Transverse colon (tissue), 4 donors: ENCODE results near the gene TRAF2. TPM values are rescaled to one million over a fixed set of nuclear protein-coding genes. Genes with fewer than 3 reads are reported as not detected.

Experiments
- DNase-seq: peaks from one replicate; pipeline ENCODE4 v3.0.0-alpha.2; 2019
- H3K27ac ChIP-seq, 4 donors: fragments of 200-600 bp; sonication (generic); 2 replicates each; pipeline ENCODE4 v1.5.1; 2016 to 2018; ENCODE audit warnings: inconsistent platforms in 4 of 4
- H3K27me3 ChIP-seq: fragments of 200-600 bp; sonication (generic); 2 replicates; pipeline ENCODE4 v1.5.1; 2017; ENCODE audit warnings: inconsistent platforms
- H3K36me3 ChIP-seq, 4 donors: fragments of 200-600 bp; sonication (generic); 2 replicates each; pipeline ENCODE4 v1.5.1; 2017 to 2019; ENCODE audit warnings: inconsistent platforms in 4 of 4
- H3K4me1 ChIP-seq, 4 donors: fragments of 200-600 bp; sonication (generic); 2 replicates each; pipeline ENCODE4 v1.5.1; 2017 to 2020; ENCODE audit warnings: inconsistent platforms in 4 of 4
- H3K4me3 ChIP-seq, 4 donors: fragments of 200-600 bp; sonication (generic); 1 replicate in 1 of 4; 2 replicates in 3 of 4; pipeline versions ENCODE4 v1.5.1 to v1.6.1; 2017 to 2019; ENCODE audit warnings: inconsistent platforms in 4 of 4
- H3K9me3 ChIP-seq, 2 donors: fragments of 200-600 bp; sonication (generic); 2 replicates each; pipeline ENCODE4 v1.5.1; 2017 to 2019; ENCODE audit warnings: inconsistent platforms in 2 of 2
- EP300 ChIP-seq: sonication (generic); formaldehyde crosslinking; IDR thresholded peaks from one replicate; pipeline ENCODE4 v1.6.1; 2017; ENCODE audit warnings: antibody characterized with exemption, low read depth
- POLR2A ChIP-seq: fragments of 450-650 bp; IDR thresholded peaks from one replicate; pipeline ENCODE4 v1.6.1; 2016; ENCODE audit warnings: antibody characterized with exemption, mild to moderate bottlenecking, moderate library complexity
- POLR2AphosphoS5 ChIP-seq, 3 donors: sonication (generic); formaldehyde crosslinking; IDR thresholded peaks; one replicate each; pipeline ENCODE4 v1.6.1; 2016; ENCODE audit warnings: antibody characterized with exemption in 3 of 3
- WGBS, 2 donors: methylation state at CpG; one replicate each; pipeline ENCODE4 v1.1.5; 2018; ENCODE audit warnings: low coverage in 1 of 2; 5-methylcytosine and 5-hydroxymethylcytosine counted together
- in situ Hi-C, 4 donors: fragments of 200-750 bp; cut with MboI; loops; one replicate each; pipeline versions ENCODE4 v1.15.0 to v1.15.1; 2017; ENCODE audit warnings: low sequenced_read_pairs in 3 of 4, low pct_ligation_motif_present in 1 of 4, low pct_unique_long_range_greater_than_20kb in 1 of 4
- intact Hi-C: fragments of 100-400 bp; cut with DNase I; formaldehyde crosslinking; loops from one replicate; pipeline ENCODE4 v1.15.1; 2023; ENCODE audit warnings: low total_unique reads
- total RNA-seq, 4 donors: library from RNA; depleted of rRNA; stranded (reverse); fragments of >200 nt; gene quantifications; one replicate each; pipeline ENCODE4 v1.1.0, GENCODE V29; 2016
- TF ChIP-seq, protein P1 (sequence below), 5 experiments: fragments of 200-600 bp in 3 of 5; fragments of 450-650 bp in 2 of 5; sonication (generic) in 3 of 5; IDR thresholded peaks; 1 replicate in 2 of 5; 2 replicates in 3 of 5; pipeline ENCODE4 v1.5.1; 2016 to 2017; ENCODE audit warnings: antibody characterized with exemption in 5 of 5, inconsistent platforms in 3 of 5, mild to moderate bottlenecking in 2 of 5, moderate library complexity in 1 of 5

TRAF2 gene
- total RNA-seq, 4 donors from 2014 or later: 12.5 to 60.6 (median 13.8) TPM

DNA sequence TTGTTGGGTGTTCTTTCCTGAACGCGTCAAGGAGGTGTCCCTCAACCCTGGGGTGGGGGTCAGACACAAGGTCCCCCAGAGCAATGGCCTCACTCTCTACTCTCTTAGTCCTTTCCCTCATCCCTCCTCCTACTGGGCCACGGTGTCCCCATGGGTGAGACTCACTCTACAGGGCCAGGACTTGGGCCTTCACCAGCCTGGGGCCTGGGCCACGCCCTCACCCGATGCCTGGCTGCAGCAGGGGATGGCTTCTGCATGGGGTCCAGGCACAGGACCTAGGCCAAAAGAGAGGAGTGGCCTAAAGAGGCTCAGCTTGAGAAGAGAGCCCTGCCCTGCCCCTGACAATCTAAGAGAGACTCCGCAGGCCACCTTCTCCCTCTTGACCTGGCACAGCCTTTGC lies 71.6 kb downstream of the TRAF2 start:
- H3K27ac ChIP-seq: no peak overlapping the region
- TF ChIP-seq POLR2A: no peak
- no peak for TF ChIP-seq EP300
- no peak for TF ChIP-seq POLR2AphosphoS5 (IDR thresholded peaks at IDR 0.05)
- TF ChIP-seq, protein P1, sequence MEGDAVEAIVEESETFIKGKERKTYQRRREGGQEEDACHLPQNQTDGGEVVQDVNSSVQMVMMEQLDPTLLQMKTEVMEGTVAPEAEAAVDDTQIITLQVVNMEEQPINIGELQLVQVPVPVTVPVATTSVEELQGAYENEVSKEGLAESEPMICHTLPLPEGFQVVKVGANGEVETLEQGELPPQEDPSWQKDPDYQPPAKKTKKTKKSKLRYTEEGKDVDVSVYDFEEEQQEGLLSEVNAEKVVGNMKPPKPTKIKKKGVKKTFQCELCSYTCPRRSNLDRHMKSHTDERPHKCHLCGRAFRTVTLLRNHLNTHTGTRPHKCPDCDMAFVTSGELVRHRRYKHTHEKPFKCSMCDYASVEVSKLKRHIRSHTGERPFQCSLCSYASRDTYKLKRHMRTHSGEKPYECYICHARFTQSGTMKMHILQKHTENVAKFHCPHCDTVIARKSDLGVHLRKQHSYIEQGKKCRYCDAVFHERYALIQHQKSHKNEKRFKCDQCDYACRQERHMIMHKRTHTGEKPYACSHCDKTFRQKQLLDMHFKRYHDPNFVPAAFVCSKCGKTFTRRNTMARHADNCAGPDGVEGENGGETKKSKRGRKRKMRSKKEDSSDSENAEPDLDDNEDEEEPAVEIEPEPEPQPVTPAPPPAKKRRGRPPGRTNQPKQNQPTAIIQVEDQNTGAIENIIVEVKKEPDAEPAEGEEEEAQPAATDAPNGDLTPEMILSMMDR (IDR thresholded peaks at IDR 0.05): no peak
- DNase-seq: no peak
- no peaks in the 10 kb centered on the region for H3K27me3 ChIP-seq
- H3K4me1 ChIP-seq: no peaks in the 10 kb centered on the region
- intact Hi-C loops (no loop called here), in situ Hi-C loops (no loop called here)
- H3K4me3 ChIP-seq: no peak overlapping the region
- WGBS, 2 donors: 91% methylated on average over 6 of the region's 6 CpGs; no CpG with 5 or more reads in 1 of the 2 donors
- no peaks in the 10 kb centered on the region for H3K9me3 ChIP-seq
- H3K36me3 ChIP-seq: no peaks in the 10 kb centered on the region

- Histone ChIP-seq H3K4me3 (no peak overlapping the region), H3K36me3 (no peaks in the 10 kb centered on the region), H3K4me1 (no peaks in the 10 kb centered on the region), H3K9me3 (no peaks in the 10 kb centered on the region), H3K27ac (no peak overlapping the region), H3K27me3 (no peaks in the 10 kb centered on the region)
- intact Hi-C loops: no loop called here
- WGBS, 2 donors: 86% methylated on average over 7 of the region's 7 CpGs; no CpG with 5 or more reads in 1 of the 2 donors
- no peak for DNase-seq
- TF ChIP-seq EP300 (no peak), POLR2AphosphoS5 (IDR thresholded peaks at IDR 0.05) (no peak)
- TF ChIP-seq, protein P1 (IDR thresholded peaks at IDR 0.05): no peak
- in situ Hi-C loops: no loop called here
Observed at GRCh38 chr9:136958473-136958872, 72.2 kb downstream of the TRAF2 start.

GRCh38 chr9:136958898-136959850 lies 72.9 kb downstream of the TRAF2 start:
- in situ Hi-C loops: no loop called here
- TF ChIP-seq EP300: no peak
- TF ChIP-seq, protein P1 (IDR thresholded peaks at IDR 0.05): no peak
- no peak for TF ChIP-seq POLR2A
- TF ChIP-seq POLR2AphosphoS5 (IDR thresholded peaks at IDR 0.05): no peak

GRCh38 chr9:136960212-136960937 lies 74.1 kb downstream of the TRAF2 start:
- in situ Hi-C loops: no loop called here
- 36 to 80% methylated on average over 7 to 13 of the region's 19 CpGs for WGBS, 2 donors
- H3K36me3 ChIP-seq: no peaks in the 10 kb centered on the region
- H3K4me1 ChIP-seq: peaks cover 0 to 10% (median 8%) of the 10 kb centered on the region in 4 donors
- TF ChIP-seq POLR2AphosphoS5 (IDR thresholded peaks at IDR 0.05): no peak
- no peak for TF ChIP-seq EP300
- TF ChIP-seq, protein P1 (IDR thresholded peaks at IDR 0.05): no peak
- no peak for TF ChIP-seq POLR2A
- intact Hi-C loops: no loop called here
- H3K27me3 ChIP-seq: no peaks in the 10 kb centered on the region
- H3K27ac ChIP-seq: no peak overlapping the region
- H3K9me3 ChIP-seq: no peaks in the 10 kb centered on the region
- H3K4me3 ChIP-seq: no peak overlapping the region
- no peak for DNase-seq

More at GRCh38 chr9:136958898-136959850, 72.9 kb downstream of the TRAF2 start:
- DNase-seq: no peak
- no peak overlapping the region for H3K27ac ChIP-seq
- peaks cover 0 to 3% (median 3%) of the 10 kb centered on the region in 4 donors for H3K4me1 ChIP-seq
- no peaks in the 10 kb centered on the region for H3K36me3 ChIP-seq
- 85 to 100% methylated on average over 3 to 17 of the region's 28 CpGs for WGBS, 2 donors
- intact Hi-C loops: no loop called here
- no peak overlapping the region for H3K4me3 ChIP-seq
- no peaks in the 10 kb centered on the region for H3K27me3 ChIP-seq
- no peaks in the 10 kb centered on the region for H3K9me3 ChIP-seq
